Neural cell (in vitro differentiated cells): ENCODE measurements around the gene RBFOX2. TPM values are rescaled to one million over a fixed set of nuclear protein-coding genes. Genes with fewer than 3 reads are reported as not detected.

Experiments used
- H2AFZ ChIP-seq: fragments of 200-600, 300-800 bp; sonication (generic), shearing (Covaris generic); 2 replicates; pipeline ENCODE4 v1.6.0; 2014; ENCODE audit warnings: low read depth, mild to moderate bottlenecking, antibody characterized with exemption, low read length, moderate library complexity
- H3F3A ChIP-seq: fragments of 200-600 bp; shearing (Covaris generic); 2 replicates; pipeline ENCODE4 v1.6.1; 2016; ENCODE audit warnings: mild to moderate bottlenecking, moderate library complexity, mixed read lengths, antibody characterized with exemption, low read length; ENCODE audit not compliant: insufficient read depth, poor library complexity, severe bottlenecking
- H3K27ac ChIP-seq: fragments of 200-600, 300-800 bp; sonication (generic), shearing (Covaris generic); 2 replicates; pipeline ENCODE4 v1.5.1; 2014; ENCODE audit warnings: mild to moderate bottlenecking, low read length, moderate library complexity
- H3K27me3 ChIP-seq: fragments of 300-800, 200-600 bp; sonication (generic), shearing (Covaris generic); 2 replicates; pipeline ENCODE4 v1.6.0; 2014; ENCODE audit warnings: mild to moderate bottlenecking, low read depth, low read length, moderate library complexity; ENCODE audit not compliant: insufficient read depth
- H3K36me3 ChIP-seq: fragments of 300-800, 200-600 bp; sonication (generic), shearing (Covaris generic); 2 replicates; pipeline ENCODE4 v1.5.1; 2014; ENCODE audit warnings: mild to moderate bottlenecking, antibody characterized with exemption, low read length, moderate library complexity; ENCODE audit not compliant: insufficient read depth
- H3K4me2 ChIP-seq: fragments of 300-800, 200-600 bp; sonication (generic), shearing (Covaris generic); 2 replicates; pipeline ENCODE4 v1.6.0; 2014; ENCODE audit warnings: mild to moderate bottlenecking, low read length
- H3K4me3 ChIP-seq: fragments of 300-800, 200-600 bp; sonication (generic), shearing (Covaris generic); 2 replicates; pipeline ENCODE4 v1.5.1; 2014; ENCODE audit warnings: mild to moderate bottlenecking, low read length, moderate library complexity
- H3K79me2 ChIP-seq: fragments of 200-600 bp; shearing (Covaris generic); replicated peaks from 2 replicates; pipeline ENCODE4 v1.6.0; 2014; ENCODE audit warnings: mild to moderate bottlenecking, low read length, moderate library complexity; ENCODE audit not compliant: insufficient read depth
- H3K9ac ChIP-seq: fragments of 300-800, 200-600 bp; sonication (generic), shearing (Covaris generic); 2 replicates; pipeline ENCODE4 v1.6.1; 2016; ENCODE audit warnings: mild to moderate bottlenecking, low read length, mixed read lengths
- H3K9me2 ChIP-seq: fragments of 200-600 bp; shearing (Covaris generic); 2 replicates; pipeline ENCODE4 v1.6.1; 2016; ENCODE audit warnings: mild to moderate bottlenecking, low read length, mixed read lengths; ENCODE audit not compliant: insufficient read depth
- H3K9me3 ChIP-seq: fragments of 200-600, 300-800 bp; sonication (generic), shearing (Covaris generic); 2 replicates; pipeline ENCODE4 v1.6.1; 2016; ENCODE audit warnings: mild to moderate bottlenecking, mixed run types, low read length, moderate library complexity, mixed read lengths
- H4K20me1 ChIP-seq: fragments of 200-600 bp; shearing (Covaris generic); 2 replicates; pipeline ENCODE4 v1.6.1; 2016; ENCODE audit warnings: mild to moderate bottlenecking, mixed run types; ENCODE audit not compliant: insufficient read depth
- CTCF ChIP-seq: fragments of 450-650 bp; IDR thresholded peaks from 2 replicates; pipeline ENCODE4 v1.5.1; 2014; ENCODE audit warnings: antibody characterized with exemption, mild to moderate bottlenecking, moderate library complexity; ENCODE audit not compliant: poor library complexity, severe bottlenecking
- EP300 ChIP-seq: fragments of 450-650 bp; conservative IDR thresholded peaks from 2 replicates; pipeline ENCODE4 v1.6.1; 2014; ENCODE audit warnings: antibody characterized with exemption, mild to moderate bottlenecking, moderate library complexity; ENCODE audit not compliant: poor library complexity, severe bottlenecking
- EZH2 ChIP-seq: fragments of 200-600, 300-800 bp; shearing (Covaris generic), sonication (generic); IDR thresholded peaks from 2 replicates; pipeline ENCODE4 v1.6.1; 2014; ENCODE audit warnings: antibody characterized with exemption, low read length, borderline replicate concordance, mild to moderate bottlenecking; ENCODE audit not compliant: insufficient read depth, poor library complexity, severe bottlenecking
- MXI1 ChIP-seq: fragments of 450-650 bp; conservative IDR thresholded peaks from 2 replicates; pipeline ENCODE4 v1.6.1; 2014; ENCODE audit warnings: antibody characterized with exemption, mild to moderate bottlenecking; ENCODE audit not compliant: poor library complexity, severe bottlenecking
- POLR2AphosphoS5 ChIP-seq: IDR thresholded peaks from 2 replicates; pipeline ENCODE4 v1.6.1; 2012
- RAD21 ChIP-seq: fragments of 450-650 bp; conservative IDR thresholded peaks from 2 replicates; pipeline ENCODE4 v1.6.1; 2014; ENCODE audit warnings: antibody characterized with exemption, mild to moderate bottlenecking, moderate library complexity
- REST ChIP-seq: IDR thresholded peaks from 2 replicates; pipeline ENCODE4 v1.6.1; 2012; ENCODE audit warnings: borderline replicate concordance
- SMC3 ChIP-seq: fragments of 450-650 bp; conservative IDR thresholded peaks from 2 replicates; pipeline ENCODE4 v1.6.1; 2014; ENCODE audit warnings: antibody characterized with exemption, mild to moderate bottlenecking, moderate library complexity; ENCODE audit not compliant: poor library complexity
- TAF1 ChIP-seq: IDR thresholded peaks from 2 replicates; pipeline ENCODE4 v1.6.1; 2012; ENCODE audit warnings: low read depth
- polyA plus RNA-seq: library from polyadenylated mRNA; depleted of rRNA; stranded (reverse); fragments of >200 nt; gene quantifications from 2 replicates; pipeline ENCODE4 v1.2.3, GENCODE V29; 2014

Gene RBFOX2
- polyA plus RNA-seq, 1 donor from 2014 or later, result 529 TPM

GRCh38 chr22:35938226-35938625, 90.4 kb downstream of the RBFOX2 start:
- no peak overlapping the region for H3K4me2 ChIP-seq
- no peak for TF ChIP-seq RAD21
- TF ChIP-seq SMC3, result no peak
- no peak for TF ChIP-seq REST
- TF ChIP-seq EP300, result no peak
- no peak for TF ChIP-seq MXI1
- no peak for TF ChIP-seq TAF1
- no peak for TF ChIP-seq EZH2
- H3K36me3 ChIP-seq, result no peaks in the 10 kb centered on the region
- no peak overlapping the region for H3K4me3 ChIP-seq
- H3K79me2 ChIP-seq, result peaks cover 19% of the 10 kb centered on the region
- no peak overlapping the region for H2AFZ ChIP-seq
- H3K9ac ChIP-seq, result no peak overlapping the region
- H3F3A ChIP-seq, result no peaks in the 10 kb centered on the region
- no peaks in the 10 kb centered on the region for H3K9me3 ChIP-seq
- H3K9me2 ChIP-seq, result no peaks in the 10 kb centered on the region
- no peak overlapping the region for H3K27ac ChIP-seq
- H4K20me1 ChIP-seq, result peaks cover 3% of the 10 kb centered on the region
- H3K27me3 ChIP-seq, result no peaks in the 10 kb centered on the region

DNA sequence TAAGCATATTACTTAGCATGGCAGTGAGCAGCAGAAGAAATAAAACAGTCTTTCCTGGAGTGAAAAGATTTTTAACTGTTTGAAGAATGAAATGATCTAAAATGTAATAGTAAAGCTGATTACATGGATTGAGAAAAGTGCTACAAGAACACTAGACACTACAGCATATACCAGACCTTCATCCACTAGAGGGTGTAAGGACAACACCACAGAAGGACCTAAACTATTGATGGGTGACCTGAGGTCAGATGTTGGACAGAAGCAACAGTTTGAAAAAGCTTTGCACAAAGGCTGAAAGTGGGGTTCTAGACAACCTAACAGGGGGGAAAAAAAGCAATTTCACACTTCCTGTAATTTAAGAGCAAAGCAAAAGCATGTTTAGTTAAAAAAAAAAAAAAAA, 97.7 kb downstream of the RBFOX2 start:
- H3K4me2 ChIP-seq, result no peak overlapping the region
- H2AFZ ChIP-seq, result no peak overlapping the region
- H3K9ac ChIP-seq, result no peak overlapping the region
- no peaks in the 10 kb centered on the region for H3F3A ChIP-seq
- no peak overlapping the region for H3K27ac ChIP-seq
- no peaks in the 10 kb centered on the region for H3K9me2 ChIP-seq
- H3K79me2 ChIP-seq, result peaks cover 20% of the 10 kb centered on the region
- TF ChIP-seq SMC3, result peak; percentile 70
- TF ChIP-seq TAF1, result no peak
- peak; percentile 69 for TF ChIP-seq RAD21
- no peak for TF ChIP-seq REST
- no peak for TF ChIP-seq EP300
- no peak for TF ChIP-seq EZH2
- TF ChIP-seq MXI1, result no peak
- peak; percentile 62 for TF ChIP-seq CTCF
- TF ChIP-seq POLR2AphosphoS5, result no peak
- peaks cover 3% of the 10 kb centered on the region for H4K20me1 ChIP-seq
- no peaks in the 10 kb centered on the region for H3K36me3 ChIP-seq
- H3K9me3 ChIP-seq, result no peaks in the 10 kb centered on the region
- no peaks in the 10 kb centered on the region for H3K27me3 ChIP-seq
- no peak overlapping the region for H3K4me3 ChIP-seq
